Prostate gland (tissue), 2 donors: ENCODE data around the gene LTBP2. TPM values are rescaled to one million over a fixed set of nuclear protein-coding genes. Genes with fewer than 3 reads are reported as not detected.

Experiments used
- DNase-seq: peaks from one replicate; pipeline ENCODE4 v3.0.0-alpha.2; 2019; ENCODE audit warnings: low spot score
- H3K27ac ChIP-seq, 2 donors: fragments of 200-600 bp; sonication (generic); 2 replicates each; pipeline ENCODE4 v1.5.1; 2017 to 2019
- H3K27me3 ChIP-seq: fragments of 200-600 bp; sonication (generic); replicated peaks from 2 replicates; pipeline ENCODE4 v1.5.1; 2019; ENCODE audit not compliant: insufficient read depth
- H3K36me3 ChIP-seq, 2 donors: fragments of 200-600 bp; sonication (generic); 1 replicate in 1 of 2; 2 replicates in 1 of 2; pipeline versions ENCODE4 v1.5.1 to v1.8.1; 2017 to 2019
- H3K4me1 ChIP-seq: fragments of 200-600 bp; sonication (generic); replicated peaks from 2 replicates; pipeline ENCODE4 v1.5.1; 2019
- H3K4me3 ChIP-seq, 2 donors: fragments of 200-600 bp; sonication (generic); 2 replicates each; pipeline ENCODE4 v1.5.1; 2017 to 2019
- H3K9me3 ChIP-seq: fragments of 200-600 bp; sonication (generic); 2 replicates; pipeline ENCODE4 v1.5.1; 2017
- POLR2A ChIP-seq: fragments of 450-650 bp; IDR thresholded peaks from one replicate; pipeline ENCODE4 v1.6.1; 2016; ENCODE audit warnings: antibody characterized with exemption, mild to moderate bottlenecking
- POLR2AphosphoS5 ChIP-seq: sonication (generic); formaldehyde crosslinking; IDR thresholded peaks from one replicate; pipeline ENCODE4 v1.6.1; 2017; ENCODE audit warnings: antibody characterized with exemption
- WGBS: methylation state at CpG from one replicate; pipeline ENCODE4 v1.1.5; 2018; 5-methylcytosine and 5-hydroxymethylcytosine counted together
- intact Hi-C: fragments of 100-400 bp; cut with DNase I; formaldehyde crosslinking; loops from one replicate; pipeline ENCODE4 v1.14.2; 2022
- total RNA-seq, 2 donors: library from RNA; depleted of rRNA; stranded (reverse); fragments of >200 nt; gene quantifications; one replicate each; pipeline ENCODE4 v1.1.0, GENCODE V29; 2016
- TF ChIP-seq, protein P1 (sequence below), 4 experiments: fragments of 200-600 bp in 2 of 4; fragments of 450-650 bp in 2 of 4; sonication (generic) in 2 of 4; IDR thresholded peaks; 1 replicate in 3 of 4; 2 replicates in 1 of 4; pipeline ENCODE4 v1.5.1; 2016 to 2019; ENCODE audit warnings: antibody characterized with exemption in 4 of 4, mild to moderate bottlenecking in 2 of 4, moderate library complexity in 2 of 4

The LTBP2 gene
- total RNA-seq, 2 donors from 2014 or later = 47.0 to 90.7 TPM

DNA sequence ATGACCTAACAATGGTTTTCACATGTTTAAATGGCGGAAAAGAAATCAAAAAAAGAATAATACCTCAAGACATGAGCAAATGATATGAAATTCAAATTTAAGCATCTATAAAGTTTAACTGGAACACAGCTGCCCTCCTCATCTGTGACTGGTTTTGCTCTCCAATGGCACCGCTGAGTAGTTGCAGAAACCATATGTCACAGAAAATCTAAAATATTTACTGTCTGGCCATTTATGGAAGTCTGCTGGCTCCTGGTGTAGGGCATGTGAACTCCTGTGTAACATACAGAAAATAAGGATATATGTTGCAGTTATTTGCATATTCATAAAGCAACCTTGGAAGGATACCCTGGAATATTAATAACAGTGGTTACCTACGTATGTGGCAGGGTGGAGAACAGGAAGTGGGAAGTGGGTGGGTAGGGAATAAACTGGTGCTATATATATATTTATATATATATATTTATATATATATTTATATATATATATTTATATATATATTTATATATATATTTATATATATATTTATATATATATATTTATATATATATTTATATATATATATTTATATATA lies 48.4 kb downstream of the LTBP2 start:
- H3K9me3 ChIP-seq = no peaks in the 10 kb centered on the region
- DNase-seq = no peak
- H3K4me1 ChIP-seq = no peaks in the 10 kb centered on the region
- no peaks in the 10 kb centered on the region for H3K36me3 ChIP-seq
- no peak for TF ChIP-seq POLR2A
- no peak for TF ChIP-seq POLR2AphosphoS5
- TF ChIP-seq, protein P1, sequence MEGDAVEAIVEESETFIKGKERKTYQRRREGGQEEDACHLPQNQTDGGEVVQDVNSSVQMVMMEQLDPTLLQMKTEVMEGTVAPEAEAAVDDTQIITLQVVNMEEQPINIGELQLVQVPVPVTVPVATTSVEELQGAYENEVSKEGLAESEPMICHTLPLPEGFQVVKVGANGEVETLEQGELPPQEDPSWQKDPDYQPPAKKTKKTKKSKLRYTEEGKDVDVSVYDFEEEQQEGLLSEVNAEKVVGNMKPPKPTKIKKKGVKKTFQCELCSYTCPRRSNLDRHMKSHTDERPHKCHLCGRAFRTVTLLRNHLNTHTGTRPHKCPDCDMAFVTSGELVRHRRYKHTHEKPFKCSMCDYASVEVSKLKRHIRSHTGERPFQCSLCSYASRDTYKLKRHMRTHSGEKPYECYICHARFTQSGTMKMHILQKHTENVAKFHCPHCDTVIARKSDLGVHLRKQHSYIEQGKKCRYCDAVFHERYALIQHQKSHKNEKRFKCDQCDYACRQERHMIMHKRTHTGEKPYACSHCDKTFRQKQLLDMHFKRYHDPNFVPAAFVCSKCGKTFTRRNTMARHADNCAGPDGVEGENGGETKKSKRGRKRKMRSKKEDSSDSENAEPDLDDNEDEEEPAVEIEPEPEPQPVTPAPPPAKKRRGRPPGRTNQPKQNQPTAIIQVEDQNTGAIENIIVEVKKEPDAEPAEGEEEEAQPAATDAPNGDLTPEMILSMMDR (IDR thresholded peaks at IDR 0.05) = no peak
- peak overlapping the region in 1 of 2 donors; percentile 62 for H3K27ac ChIP-seq
- H3K4me3 ChIP-seq = no peak overlapping the region
- no peaks in the 10 kb centered on the region for H3K27me3 ChIP-seq
- intact Hi-C loops = no loop called here
- 56% methylated on average over 3 of the region's 3 CpGs for WGBS

DNA sequence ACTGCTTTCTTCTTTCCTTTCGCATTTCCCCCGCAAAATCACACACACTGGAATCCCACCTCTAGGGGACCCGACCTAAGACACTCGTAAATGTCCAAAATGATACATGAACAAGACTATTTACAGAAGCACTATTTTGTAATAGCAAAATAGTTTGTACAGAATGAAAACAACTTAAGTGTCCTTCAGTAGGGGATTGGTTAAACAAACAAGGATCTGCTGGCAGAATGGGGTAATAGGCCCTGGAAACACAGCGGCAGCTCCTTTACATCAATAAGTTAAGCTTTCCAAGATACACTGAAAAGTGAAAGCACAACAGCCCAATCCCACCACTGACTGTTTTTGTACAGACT lies 48.8 kb downstream of the LTBP2 start:
- 23% methylated on average over 5 of the region's 5 CpGs for WGBS
- Histone ChIP-seq H3K4me3 (no peak overlapping the region), H3K36me3 (no peaks in the 10 kb centered on the region), H3K27me3 (no peaks in the 10 kb centered on the region), H3K4me1 (no peaks in the 10 kb centered on the region), H3K9me3 (no peaks in the 10 kb centered on the region), H3K27ac (peak overlapping the region in 1 of 2 donors; percentile 62)
- intact Hi-C loops = no loop called here
- DNase-seq = no peak
- TF ChIP-seq, protein P1 (IDR thresholded peaks at IDR 0.05) = no peak
- TF ChIP-seq POLR2AphosphoS5 = peak; percentile 32

DNA sequence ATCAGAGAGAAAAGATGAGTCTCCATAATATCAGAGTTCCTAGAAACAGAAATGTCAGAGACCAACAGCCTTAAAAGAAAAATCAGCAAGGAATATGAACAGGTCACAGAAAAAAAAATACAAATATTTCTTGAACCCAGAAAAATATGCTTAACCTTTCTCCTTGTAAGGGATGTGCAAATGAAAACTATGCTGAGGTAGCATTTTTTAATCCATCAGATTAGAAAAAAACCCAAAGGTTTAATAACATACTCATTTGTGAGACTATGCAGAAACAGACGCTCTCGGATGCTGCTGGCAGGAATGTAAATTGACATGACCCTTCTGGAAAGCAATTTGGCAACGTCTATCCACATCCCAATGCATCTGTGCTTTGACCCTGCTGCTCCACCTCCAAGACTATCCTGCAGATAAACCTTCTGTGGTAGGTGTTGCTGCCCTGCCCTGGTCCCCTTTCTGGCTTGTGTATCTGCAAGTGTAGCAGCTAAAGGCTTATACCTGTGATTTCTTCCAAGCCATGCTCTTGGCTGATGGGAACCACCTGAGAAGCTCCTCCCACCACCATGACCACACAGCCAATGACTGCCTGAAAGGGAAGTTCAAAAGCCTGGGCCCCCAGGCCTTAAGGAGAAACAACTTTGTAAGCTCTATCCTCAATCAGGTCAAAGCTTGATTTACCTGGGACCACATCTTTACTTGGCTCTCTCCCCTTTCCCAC lies 49.4 kb downstream of the LTBP2 start:
- Histone ChIP-seq H3K4me1 (no peaks in the 10 kb centered on the region), H3K9me3 (no peaks in the 10 kb centered on the region), H3K36me3 (no peaks in the 10 kb centered on the region), H3K27me3 (no peaks in the 10 kb centered on the region), H3K27ac (peak overlapping the region in 1 of 2 donors; percentile 62), H3K4me3 (no peak overlapping the region)
- TF ChIP-seq POLR2A (no peak), POLR2AphosphoS5 (no peak)
- TF ChIP-seq, protein P1 (IDR thresholded peaks at IDR 0.05) = peak in 1 of 4 experiments; percentile 7
- WGBS = 25% methylated on average over 3 of the region's 3 CpGs
- intact Hi-C loops = no loop called here
- DNase-seq = peak; percentile 51

DNA sequence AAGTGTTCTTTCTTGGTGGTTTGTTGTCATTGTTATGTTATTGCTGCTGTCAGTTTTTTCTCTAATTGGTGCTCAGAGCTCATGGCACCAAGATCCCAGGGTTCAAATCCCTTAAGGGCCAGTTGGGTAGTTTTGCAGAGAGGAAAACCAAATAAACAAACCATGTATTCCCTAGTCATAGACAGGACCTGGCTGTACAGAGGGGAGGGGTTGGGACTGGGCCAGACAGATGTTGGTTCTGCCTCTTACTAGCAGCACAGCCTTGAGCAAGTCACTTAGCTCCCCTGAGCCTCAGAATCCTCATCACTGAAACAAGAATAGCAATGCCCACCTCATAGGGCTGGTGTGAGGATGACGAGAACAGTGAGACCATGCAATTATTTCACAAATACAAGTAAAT lies 53.4 kb downstream of the LTBP2 start:
- H3K27ac ChIP-seq = no peak overlapping the region
- DNase-seq = no peak
- H3K4me1 ChIP-seq = no peaks in the 10 kb centered on the region
- H3K9me3 ChIP-seq = no peaks in the 10 kb centered on the region
- H3K4me3 ChIP-seq = no peak overlapping the region
- intact Hi-C loops = no loop called here
- no peaks in the 10 kb centered on the region for H3K27me3 ChIP-seq
- 86% methylated on average over 1 of the region's 1 CpG for WGBS
- H3K36me3 ChIP-seq = no peaks in the 10 kb centered on the region
- no peak for TF ChIP-seq POLR2A
- no peak for TF ChIP-seq POLR2AphosphoS5
- TF ChIP-seq, protein P1 (IDR thresholded peaks at IDR 0.05) = no peak

DNA sequence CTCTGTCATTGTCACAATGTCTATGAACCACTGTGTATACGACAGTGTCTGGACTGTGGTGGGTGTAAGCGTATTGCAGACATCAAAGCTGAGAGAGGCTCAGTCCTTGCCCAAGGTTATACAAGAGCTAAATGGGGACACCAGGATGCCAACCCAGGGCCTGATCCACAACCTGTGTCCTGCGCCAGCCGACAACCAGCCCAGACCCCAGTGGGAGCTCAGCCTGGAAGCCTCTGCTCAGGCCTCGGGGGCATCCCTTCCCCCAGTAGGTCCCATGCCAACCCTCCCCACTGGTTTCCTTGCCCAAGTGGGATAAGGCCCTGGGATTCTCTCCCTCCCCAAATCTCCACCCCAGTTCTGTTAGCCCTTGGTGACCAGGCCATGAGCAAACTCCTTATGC lies 54.3 kb downstream of the LTBP2 start:
- intact Hi-C loops = no loop called here
- Histone ChIP-seq H3K27ac (no peak overlapping the region), H3K27me3 (no peaks in the 10 kb centered on the region), H3K9me3 (no peaks in the 10 kb centered on the region), H3K36me3 (no peaks in the 10 kb centered on the region), H3K4me1 (no peaks in the 10 kb centered on the region), H3K4me3 (no peak overlapping the region)
- no peak for TF ChIP-seq POLR2AphosphoS5
- no peak for TF ChIP-seq POLR2A
- TF ChIP-seq, protein P1 (IDR thresholded peaks at IDR 0.05) = no peak
- WGBS = 80% methylated on average over 5 of the region's 5 CpGs
- no peak for DNase-seq
